GM19025 (cell line): Measurements from ENCODE around the gene DDC.

Experiments
- ATAC-seq: cut with Tn5 transposase; IDR thresholded peaks from one replicate; pipeline ENCODE4 v1.9.1; 2021; ENCODE audit warnings: mild to moderate bottlenecking, low read depth, moderate library complexity; ENCODE audit not compliant: unreplicated experiment

Gene DDC

DNA sequence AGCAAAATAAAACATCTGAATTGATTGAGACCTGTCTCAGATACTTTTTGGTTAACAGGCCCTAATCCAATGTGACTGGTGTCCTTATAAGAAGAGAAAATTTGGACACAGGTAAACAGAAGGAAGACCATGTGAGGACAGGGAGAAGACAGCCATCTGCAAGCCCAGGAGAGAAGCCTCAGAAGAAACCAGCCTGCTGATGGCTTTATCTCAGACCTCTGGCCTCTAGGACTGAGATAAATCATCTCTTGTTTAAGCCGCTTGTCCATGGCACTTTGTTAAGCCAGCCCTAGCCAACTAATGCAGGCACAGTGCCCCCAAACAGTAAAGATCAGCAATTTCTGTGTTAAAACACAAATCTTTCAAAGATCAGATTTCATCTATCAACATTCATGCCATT is 73.3 kb downstream of the DDC start:
- no peak for ATAC-seq

DNA sequence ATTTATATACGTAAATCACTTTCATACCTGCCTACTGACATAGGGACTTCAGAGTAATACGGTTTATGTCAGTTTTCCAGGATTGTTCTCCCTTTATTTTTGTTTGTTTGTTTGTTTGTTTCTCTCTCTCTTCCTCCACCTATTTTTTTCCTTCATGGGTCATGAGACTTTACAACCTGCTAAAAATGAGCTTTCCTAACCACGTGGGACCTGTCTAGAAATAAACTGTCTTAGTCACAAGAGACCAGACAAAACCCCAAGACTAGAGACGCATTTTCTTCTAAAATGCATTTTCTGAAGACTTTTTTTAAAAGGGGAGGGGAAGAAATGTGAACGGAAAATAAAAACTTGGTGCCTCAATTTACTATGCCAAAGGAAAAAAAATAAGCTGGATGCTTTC is 74.0 kb downstream of the DDC start:
- ATAC-seq = no peak

DNA sequence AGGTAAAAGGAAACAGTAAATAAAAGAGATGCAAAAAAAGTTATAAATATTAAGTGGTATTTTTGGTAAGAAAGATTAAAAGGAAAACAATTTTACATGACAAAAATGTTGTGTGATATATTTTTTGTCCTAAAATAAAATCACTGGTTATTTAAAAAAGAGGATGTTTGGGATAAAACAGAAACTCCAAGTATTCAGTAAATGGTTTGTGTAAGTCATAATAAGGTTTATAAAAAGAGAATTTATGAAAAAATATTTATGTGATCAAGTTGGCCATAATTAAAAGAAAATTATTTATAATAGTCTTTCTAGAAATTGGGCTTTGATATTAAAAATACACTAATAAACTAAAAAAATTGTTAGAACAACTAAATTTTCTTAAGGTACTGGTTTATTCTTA is 76.8 kb downstream of the DDC start:
- no peak for ATAC-seq

DNA sequence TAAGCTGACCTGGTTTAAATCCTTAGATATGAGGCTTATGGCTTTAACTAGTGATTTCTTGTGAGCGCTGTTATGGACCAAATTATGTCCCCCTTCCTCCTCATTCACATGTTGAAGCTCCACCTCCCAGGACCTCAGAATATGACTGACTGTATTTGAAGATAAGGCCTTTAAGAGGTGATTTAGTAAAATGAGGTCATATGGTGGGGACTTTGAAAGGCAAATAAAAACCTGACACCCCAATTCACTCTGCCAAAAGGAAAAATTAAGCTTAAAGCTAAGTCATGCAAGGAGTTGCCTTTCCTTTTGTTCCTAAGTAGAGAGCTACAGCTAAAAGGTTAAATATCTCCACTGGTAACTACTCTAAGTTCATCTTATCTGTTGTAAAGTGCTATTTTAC is 78.7 kb downstream of the DDC start:
- ATAC-seq = no peak

DNA sequence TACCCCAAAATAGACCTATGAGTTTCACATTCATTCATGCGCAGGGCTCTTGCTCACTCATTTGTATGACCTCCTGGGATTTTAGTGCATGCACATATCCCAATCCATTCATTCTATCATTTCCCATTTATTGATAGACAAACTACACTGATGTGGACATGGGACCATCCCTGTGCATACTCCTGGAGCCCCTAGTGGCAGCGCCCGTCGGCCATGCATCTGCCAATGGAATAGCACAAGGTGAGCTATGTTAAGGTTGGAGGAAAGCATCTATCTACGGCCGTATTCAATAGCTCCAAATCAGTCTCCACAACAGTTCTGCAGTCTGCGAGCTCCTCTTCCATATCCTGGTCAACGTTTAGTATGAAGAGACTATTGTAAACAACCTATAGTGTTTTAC is 83.3 kb downstream of the DDC start:
- no peak for ATAC-seq

DNA sequence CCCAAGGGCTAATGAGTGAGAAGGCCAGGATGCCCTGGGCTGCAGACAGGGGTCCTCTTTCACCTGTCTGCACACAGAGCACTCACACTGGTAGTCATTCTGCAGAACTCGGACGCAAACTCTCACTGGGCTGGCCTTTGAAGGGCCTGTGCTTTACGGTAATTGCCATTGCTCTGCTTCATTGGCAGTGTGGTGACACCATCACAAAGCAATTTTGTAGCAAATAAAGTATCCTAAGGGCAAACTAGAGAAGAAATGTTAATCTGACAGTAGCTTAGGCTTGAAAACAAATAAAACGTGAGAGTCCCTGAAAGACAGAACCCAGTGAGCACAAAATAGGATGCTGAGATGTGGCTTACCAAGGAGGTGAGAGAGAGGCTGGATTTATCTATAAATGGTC is 84.4 kb downstream of the DDC start:
- ATAC-seq = no peak

DNA sequence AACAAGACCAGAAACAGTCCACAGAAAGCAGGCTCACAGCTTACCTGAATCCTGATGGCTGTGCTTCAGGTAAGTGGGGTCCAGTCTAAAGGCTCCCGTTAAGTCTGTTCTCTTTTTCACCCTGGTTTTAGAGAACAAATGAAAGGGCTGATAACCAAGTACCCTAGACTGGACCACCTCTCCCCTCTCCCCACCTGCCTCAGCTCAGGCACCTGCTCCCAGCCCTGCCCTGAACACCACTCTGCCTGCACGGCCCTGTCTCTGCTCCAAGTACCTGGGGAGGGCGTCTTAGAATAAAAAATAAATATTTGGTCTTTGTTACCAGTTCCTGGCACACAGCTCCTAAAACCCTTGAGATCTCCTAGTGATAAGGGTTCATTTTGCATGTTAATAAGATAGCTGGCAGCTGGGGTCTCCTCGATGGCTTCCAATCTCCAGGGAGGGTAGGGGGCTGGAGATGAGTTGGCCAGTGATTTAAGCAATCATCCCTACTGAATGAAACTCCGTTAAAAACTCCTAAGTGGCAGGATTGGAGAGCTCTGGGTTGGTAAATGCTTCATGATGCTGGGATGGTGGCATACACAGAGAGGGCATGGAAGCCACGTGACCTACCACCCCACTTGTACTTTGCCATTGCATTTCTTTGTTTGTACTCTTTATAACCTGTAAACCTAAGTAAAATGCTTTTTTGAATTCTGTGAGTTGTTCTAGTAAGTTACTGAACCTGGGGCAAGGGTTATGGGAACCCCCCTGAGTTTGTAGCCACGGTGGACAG is 85.3 kb downstream of the DDC start:
- ATAC-seq = no peak

DNA sequence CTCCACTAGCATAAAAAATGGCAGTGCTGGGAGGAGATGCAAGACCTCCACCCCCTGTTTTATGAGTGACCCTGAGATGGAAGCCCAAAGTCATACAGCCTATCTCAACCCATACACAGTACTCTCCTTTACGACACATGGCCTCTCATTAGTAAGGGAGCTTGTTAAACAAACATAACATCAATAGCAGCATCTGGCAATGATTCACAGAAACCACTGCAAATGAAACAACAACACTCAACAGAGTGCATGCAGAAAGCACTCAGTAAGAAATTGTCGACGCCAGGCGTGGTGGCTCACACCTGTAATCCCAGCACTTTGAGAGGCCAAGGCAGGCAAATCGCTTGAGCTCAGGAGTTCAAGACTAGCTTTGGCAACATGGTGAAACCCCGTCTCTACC is 87.6 kb downstream of the DDC start:
- ATAC-seq = no peak

DNA sequence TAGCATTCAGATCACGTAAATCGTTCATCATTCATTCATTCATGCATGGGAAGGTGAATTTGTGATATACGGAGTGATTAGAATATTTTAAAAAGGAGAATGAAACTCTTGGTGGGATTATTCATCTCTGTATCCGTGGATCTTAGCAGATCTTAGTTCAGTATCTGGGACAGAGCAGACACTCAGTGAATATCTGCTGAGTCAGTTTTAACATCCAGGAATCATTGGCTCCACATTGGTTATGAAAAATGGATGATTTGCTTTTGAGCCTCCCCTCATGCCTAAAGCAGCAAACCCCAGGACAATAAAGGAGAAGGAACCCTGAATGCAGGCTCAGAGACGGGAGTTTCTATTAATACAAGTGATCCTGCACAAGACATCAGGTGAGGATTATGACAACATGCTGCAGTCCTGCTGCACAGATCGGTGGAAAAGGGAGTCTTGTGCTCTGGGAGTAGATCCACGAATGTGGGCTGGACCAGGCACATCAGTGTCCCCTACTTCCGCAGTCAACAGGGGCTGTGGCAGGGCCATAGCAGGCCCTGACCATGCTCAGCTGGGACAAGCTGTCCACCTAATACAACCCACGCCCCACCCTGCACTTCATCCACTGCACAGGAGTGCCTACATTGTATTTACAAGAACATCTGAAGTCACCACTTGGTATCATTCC is 88.1 kb downstream of the DDC start:
- no peak for ATAC-seq

DNA sequence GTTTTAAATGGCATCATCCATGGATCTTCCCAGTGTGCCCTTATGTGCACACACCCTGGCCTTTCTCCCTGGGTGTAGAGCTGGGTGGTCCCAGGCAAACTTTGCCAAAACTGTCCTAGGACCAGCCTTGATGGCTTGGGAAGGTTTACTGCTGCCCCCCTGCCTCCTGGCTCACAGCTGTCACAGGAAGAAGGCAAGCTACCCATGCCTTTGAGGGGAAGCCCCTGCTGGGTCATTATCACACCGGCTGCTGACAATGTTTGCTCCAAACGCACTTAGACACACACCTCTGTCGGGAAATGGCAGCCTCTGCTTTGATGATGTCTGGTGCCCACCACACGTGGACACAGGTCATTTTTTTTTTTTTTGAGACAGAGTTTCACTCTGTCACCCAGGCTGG is 89.9 kb downstream of the DDC start:
- ATAC-seq = no peak

DNA sequence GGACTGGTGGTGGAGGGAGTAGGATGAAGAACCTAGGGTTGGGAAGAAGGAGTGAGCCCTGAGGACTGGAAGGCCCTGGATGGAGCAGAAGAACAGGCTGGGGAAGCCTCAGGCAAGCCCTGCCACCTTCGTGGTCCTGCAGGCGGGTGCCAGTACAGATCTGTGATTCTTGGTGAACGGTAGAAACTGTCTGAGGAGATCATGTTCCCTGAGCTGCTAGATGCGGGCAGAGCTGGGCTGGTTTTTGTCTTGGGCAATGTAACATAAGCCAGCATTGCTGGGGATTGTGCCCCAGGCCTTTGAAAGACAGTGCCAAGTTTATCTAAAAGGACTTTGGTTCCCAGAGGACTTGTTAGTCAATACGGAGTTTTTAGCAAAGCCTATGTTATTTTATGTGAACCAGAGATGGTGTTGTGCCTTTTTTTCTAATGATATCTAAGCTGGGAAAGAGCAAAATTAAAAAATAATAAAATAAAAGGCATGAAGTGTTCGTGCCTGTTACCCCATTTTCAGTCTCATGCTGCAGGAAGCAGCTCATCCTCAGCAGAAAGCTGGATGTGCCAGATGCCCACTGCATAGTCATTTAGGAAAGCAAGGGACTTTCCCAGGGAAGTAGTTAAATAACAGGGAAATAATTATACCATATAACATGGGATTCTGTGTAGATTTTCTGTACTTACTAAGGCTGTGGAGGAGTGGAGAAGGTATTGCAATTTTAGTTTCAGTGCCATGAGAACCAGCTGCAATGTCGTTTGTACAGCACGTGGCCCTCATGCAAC is 90.6 kb downstream of the DDC start:
- no peak for ATAC-seq

DNA sequence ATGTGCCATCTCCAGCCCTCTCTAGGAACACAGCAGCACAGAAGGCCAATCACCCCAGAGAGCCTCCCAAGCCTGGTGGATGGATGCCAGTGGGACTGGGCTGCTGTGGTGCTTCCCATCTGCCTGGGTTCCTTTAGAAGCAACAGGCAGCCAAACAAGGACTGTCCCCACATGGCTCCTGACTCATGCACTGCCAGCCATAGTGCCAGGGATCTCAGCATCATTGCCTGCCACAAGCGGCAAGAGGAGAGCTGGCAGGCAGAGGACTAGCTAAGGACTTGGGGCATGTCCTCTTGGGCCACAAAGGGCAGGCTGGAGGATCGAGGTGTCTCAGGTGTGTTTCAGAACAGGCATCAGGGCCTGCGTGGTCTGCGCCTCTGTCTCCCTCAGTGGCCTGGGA is 91.7 kb downstream of the DDC start:
- ATAC-seq = no peak

DNA sequence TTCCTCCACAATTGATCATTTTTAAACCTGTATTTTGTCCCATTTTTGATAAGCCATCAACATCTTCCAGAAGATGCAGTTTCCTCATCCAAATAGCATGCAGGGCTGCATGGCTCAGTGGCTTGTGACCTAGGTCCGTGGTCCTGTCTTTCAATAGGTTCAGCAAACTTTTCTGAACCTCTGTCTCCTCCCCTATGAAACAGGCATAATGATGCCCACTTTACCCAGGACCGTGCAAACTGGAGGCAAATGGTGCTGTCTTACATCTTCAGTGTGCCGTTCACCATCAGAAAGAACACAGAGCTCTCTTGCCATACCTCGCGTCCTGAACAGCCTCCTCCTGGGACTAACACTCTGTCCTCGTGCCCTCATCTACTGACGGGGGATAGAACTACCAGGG is 92.8 kb downstream of the DDC start:
- ATAC-seq = no peak

DNA sequence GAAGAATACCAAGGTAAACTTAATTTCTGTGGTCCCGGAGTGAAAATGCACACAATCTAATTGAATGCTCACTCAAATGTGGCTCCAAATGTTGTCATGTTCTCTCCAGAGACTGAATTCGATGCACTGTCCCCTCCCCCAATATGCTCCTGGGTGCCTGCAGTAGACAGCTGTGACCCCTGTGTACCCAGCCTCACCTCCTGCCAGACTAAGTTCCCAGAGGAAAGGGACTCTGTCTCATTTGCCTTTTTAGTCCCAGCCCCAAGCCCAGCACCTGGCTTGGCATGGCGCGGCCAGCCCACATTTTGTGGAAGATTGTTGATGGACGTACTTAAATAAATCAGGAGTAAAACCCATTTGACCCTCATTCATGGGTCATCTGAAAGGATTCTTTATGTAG is 93.2 kb downstream of the DDC start:
- no peak for ATAC-seq

DNA sequence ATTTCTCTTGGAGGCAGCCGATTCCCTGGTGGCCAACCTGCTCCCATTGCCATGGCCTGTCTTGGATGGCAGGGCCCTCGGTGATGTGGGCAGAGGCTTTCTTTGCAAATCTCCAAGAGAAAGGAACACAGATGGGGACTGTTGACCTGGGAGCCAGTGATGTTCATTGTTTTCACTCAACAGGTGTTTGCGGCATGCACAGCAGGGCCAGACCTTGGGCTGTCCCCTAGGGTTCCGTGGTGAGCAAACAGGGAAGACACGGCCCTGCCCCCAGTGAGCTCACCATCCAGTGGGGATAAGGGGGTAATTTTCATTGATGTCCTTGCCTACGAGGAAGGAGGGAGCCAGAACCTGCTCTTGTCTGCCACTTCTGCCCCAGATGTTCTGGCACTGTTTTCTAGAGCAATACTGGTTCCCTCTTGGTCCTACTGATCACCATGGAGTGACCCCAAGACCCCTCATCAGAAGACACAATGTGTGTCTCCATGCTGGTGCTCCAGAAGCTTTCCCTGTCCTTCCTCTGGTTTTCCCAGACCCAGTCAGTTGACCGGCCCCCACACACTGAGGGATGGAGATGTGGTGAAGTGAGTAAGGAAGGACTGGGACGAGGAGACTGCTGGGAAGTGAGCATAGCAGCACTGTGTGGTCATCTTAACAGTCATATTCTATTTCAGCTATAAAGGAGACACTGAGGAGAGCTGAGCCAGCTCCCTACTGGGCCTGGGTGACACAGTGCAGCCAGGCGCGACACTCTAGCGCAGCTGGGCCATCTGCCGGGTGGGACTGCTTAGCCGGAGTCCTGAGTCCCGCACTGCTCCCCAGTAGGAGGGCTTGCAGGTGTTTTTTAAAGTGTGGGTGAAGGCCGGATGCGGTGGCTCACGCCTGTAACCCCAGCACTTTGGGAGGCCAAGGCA is 94.7 kb downstream of the DDC start:
- no peak for ATAC-seq

DNA sequence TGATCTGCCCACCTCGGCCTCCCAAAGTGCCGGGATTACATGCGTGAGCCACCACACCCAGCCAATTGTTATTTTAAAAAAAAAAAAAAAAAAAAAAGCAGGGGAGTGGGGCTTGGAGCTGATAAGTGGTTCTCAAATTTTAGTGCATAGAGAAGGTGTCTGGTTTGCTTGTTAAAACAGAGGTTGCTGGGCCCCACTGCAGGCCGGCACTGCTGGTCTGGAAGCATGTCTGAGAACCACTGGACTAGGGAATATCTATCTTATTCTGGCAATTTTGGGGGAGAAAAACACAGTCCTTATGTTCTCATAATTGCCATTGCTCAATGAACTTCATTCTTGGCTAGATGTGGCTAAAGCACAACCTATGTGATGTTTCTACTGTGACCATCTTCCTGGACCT is 96.0 kb downstream of the DDC start:
- no peak for ATAC-seq

DNA sequence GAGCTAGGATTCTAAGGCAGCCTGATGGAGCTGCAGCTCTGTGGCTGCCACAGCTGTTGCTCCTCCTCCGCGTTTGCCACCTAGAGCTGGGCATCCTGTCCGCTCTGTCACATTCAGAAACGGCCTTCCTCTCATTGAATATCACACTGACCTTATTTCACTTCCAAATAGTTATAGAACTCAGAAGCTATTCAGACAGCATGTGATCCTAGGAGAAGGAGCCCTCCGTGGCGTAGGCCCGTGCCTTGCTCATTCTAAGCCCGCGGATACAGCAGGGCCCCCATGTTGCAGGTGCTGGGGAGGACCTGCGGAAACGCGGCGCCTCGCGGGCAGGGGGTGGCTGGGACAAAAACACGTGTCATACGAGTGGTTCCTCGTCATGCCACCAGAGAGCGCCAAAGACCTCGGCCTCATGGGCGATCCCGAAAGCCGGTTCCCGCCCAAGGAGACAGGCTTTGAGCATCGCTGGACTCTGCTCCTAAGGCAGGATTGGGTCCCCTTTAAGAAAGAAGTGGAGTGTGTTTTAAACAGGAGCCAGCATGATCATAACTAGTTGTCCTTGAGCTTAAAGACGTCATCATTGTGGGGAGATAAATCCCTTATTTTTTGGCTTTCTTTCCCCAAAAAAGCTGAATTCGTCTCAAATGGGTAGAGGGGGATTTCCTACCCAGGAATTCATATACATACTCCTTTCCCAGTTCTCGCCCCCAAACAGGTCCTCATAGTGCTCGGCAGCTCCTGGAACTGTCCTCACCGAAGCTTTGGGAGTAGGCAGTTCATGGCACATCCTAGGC is 97.2 kb downstream of the DDC start:
- peak; percentile 80 for ATAC-seq

DNA sequence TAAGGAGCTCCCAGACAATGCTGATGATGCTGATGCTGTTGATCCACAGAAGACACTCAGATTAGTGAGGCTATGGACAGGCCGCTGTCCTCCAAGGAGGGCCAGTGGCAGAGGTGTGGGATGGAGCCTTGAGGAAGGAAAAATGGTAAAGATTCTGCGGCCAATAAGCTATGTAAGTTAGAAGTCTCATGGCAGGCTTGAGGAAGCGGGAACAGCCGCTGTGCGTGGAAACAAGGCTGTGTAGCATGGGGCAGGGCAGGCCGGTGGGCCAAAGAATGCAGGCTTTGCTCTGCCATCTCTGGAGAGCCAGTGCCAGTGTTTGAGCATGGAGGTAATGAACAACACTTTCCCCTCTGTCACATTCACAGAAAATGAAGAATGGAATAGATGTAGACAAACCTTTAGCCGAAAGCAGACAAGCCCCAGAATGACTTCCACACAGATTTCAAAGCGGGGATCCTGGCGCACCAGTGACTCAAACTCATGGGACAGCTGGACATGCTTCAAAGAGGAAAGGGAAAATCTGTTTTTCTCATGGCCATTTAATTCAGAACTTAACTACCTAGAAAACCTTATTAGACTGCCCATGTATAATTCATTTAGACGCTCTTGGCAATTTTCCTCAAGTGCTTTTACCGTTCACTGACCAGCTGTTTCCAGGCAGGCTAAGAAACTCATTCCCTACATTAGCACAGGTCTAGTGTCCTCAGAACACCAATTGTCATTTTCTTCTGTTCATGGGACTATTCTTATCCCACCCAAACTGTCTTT is 98.2 kb downstream of the DDC start:
- no peak for ATAC-seq

DNA sequence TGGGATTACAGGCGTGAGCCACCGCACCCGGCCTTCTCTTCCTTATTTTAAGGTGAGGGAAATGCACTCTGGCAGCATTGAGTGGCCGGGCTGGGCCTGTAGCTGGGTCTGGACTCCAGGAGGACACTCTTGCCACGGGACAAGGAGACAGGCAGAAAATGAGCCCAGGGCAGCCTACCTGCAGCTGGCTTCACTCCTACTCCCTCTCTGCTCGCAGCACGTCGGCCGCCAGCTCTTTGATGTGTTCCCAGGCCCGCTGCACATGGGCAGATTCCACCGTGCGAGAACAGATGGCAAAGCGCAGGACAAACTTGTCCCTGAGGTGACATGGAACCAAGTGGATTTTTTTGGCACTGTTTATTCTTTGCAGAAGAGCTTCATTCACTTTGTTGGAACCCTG is 102.2 kb downstream of the DDC start:
- no peak for ATAC-seq
